ENCODE data around the gene METTL1. TPM values are rescaled to one million over a fixed set of nuclear protein-coding genes. Genes with fewer than 3 reads are reported as not detected.

The METTL1 gene
- total RNA-seq, 2 donors from 2014 or later: 1.5 to 8.5 TPM

DNA sequence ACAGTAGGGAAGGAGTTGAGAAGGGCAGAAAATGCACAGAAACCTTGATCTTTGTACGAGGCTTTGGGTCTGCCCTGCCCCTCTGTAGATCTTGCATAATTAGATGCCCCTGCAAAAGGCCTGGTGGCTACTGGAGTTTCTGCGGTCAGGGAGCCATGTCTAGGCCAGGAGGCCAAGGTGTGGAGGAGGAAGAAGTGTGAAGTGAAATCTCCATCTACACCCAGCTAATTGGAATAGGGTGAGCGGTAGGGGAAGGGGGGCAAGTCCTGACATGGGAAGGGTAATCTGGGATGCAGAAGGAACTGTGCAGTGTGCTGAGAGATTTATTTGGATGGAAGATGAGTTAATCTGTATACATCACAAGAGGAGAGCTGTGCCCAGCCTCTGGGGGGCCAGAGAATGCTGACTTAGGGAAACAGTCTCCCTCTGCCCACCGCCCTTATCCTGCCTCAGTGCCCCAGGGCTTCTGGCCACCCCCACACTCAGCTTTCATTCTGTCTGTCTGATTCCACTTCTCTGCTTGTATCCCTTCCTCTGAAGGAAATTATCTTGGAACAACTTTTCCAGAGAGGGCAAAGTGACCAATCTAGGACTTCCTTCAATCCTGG, 10.4 kb downstream of the METTL1 start:
- TF ChIP-seq, protein P1, sequence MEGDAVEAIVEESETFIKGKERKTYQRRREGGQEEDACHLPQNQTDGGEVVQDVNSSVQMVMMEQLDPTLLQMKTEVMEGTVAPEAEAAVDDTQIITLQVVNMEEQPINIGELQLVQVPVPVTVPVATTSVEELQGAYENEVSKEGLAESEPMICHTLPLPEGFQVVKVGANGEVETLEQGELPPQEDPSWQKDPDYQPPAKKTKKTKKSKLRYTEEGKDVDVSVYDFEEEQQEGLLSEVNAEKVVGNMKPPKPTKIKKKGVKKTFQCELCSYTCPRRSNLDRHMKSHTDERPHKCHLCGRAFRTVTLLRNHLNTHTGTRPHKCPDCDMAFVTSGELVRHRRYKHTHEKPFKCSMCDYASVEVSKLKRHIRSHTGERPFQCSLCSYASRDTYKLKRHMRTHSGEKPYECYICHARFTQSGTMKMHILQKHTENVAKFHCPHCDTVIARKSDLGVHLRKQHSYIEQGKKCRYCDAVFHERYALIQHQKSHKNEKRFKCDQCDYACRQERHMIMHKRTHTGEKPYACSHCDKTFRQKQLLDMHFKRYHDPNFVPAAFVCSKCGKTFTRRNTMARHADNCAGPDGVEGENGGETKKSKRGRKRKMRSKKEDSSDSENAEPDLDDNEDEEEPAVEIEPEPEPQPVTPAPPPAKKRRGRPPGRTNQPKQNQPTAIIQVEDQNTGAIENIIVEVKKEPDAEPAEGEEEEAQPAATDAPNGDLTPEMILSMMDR (IDR thresholded peaks at IDR 0.05): no peak
- no peak for DNase-seq (ENCODE audit: low spot score)
- Histone ChIP-seq H3K36me3 (peaks cover 13% of the 10 kb centered on the region), H3K27me3 (peaks cover 0 to 16% of the 10 kb centered on the region in 2 donors), H3K4me3 (no peak overlapping the region), H3K4me1 (peaks cover 0 to 26% of the 10 kb centered on the region in 2 donors), H3K27ac (no peak overlapping the region), H3K9me3 (no peaks in the 10 kb centered on the region)

DNA sequence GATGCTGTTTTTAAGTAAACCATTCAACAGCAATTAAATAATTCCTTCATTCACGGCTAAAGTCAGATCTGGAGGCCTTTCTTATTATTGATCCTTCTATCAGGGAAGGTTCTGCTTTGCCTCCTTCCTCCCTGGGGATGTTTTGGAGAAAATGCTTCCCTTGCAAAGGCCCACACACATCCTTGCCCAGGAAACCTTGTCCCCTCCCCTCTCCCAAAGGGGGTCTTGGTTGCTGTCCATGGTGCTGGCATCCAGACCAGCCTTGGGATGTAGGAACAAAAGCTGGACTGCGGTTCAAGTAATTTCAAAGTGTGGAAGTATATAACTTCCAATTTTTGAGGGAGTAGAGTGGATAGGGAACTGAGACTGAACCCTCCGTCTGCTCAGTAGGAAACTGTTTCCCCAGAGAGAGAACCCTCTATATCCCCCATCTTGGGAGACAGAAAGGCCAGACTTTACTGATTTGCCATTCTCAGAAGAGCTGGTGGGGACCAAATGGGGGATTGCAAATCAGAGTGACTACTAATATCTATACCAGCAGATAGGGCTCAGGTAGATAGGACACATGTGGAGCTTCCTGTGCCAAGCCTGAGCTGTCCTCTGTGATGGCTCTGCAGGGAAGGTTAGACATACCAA, 11.4 kb downstream of the METTL1 start:
- no peaks in the 10 kb centered on the region for H3K9me3 ChIP-seq
- TF ChIP-seq, protein P1 (IDR thresholded peaks at IDR 0.05): no peak
- no peak overlapping the region for H3K27ac ChIP-seq
- peaks cover 0 to 23% of the 10 kb centered on the region in 2 donors for H3K4me1 ChIP-seq
- H3K27me3 ChIP-seq: peaks cover 0 to 9% of the 10 kb centered on the region in 2 donors
- peaks cover 13% of the 10 kb centered on the region for H3K36me3 ChIP-seq
- no peak for DNase-seq (ENCODE audit: low spot score)
- H3K4me3 ChIP-seq: no peak overlapping the region

DNA sequence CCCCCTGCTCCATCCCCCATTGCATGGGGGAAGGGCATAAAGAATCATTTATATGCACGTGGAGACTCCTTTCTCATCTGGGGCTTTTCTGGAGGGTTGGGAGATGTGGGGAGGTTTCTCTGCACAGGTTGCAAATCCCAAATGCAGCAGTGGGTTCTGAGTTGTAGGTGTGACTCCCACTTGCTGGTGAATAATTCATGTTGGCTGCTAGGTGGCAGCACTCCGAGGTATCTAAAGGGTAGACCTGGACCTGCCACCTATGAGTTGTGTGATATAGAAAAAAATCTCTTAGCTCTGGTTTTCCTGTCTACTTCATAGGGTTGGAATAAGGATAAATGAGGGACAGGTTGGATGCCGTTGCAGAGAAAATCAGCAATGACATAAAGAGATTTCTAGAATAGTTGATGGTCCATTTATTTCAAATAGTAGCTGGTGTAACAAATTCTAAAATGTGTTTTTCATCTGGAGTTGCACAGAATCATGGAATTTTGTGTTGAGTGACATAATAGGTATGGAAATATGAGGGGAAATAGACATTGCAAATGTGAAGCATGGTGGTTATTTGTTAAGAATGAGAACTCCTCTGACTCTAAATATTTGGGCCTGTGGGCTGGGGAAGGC, 12.4 kb downstream of the METTL1 start:
- no peak for DNase-seq (ENCODE audit: low spot score)
- TF ChIP-seq, protein P1 (IDR thresholded peaks at IDR 0.05): peak in 1 of 2 donors; percentile 49
- Histone ChIP-seq H3K4me3 (no peak overlapping the region), H3K27me3 (no peaks in the 10 kb centered on the region), H3K9me3 (no peaks in the 10 kb centered on the region), H3K27ac (no peak overlapping the region), H3K36me3 (peaks cover 13% of the 10 kb centered on the region), H3K4me1 (peaks cover 0 to 17% of the 10 kb centered on the region in 2 donors)

DNA sequence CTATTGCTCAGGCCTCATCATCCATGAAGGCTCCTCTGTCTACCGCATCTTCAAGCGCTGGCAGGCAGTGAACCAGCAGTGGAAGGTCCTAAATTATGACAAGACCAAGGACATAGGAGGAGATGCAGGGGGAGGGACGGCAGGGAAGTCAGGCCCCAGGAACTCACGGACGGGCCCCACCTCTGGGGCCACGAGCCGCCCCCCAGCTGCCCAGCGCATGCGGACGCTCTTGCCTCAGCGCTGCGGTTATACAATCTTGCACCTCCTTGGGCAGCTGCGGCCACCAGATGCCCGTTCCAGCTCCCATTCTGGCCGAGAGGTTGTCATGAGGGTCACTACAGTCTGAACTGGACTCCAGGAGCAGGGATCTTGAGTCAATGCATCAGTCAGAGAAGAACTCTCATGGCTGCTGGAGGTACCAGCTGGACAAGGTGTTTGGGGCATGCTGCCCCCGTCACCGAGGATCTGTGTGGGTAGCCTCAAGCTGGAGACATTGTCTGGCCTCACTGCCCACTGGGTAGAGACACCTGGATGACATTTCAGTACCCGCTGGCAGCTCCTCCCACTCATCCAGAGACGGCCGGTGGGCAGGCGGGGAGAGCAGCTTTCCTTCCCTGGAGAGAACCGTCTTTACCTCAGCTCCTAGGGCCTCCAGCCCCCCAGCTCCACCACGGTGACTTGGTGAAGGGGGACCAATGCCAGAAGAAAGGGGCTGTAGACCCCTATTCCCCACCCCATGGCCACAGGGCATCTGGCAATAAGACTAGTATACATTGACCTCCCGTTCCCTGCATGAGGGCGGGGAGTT, 13.1 kb downstream of the METTL1 start:
- H3K27ac ChIP-seq: no peak overlapping the region

DNA sequence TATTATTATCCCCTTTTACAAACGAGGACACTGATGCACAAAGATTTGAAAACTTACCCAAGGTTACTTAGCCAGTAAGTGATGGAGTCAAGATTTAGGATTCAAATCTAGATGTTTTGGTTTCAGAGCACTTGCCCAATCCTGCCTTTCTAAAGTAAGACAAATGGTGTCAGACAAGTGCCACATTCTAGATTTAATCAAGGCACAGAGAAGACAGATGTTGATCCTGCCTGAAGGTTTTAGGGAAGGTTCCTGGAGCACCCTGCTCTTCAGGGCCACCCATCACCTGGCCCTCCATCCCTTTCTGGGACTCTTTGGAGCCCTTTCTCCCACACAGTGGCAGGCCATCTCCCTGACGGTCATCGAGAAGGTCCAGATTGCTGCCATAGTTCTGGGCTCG, 14.1 kb downstream of the METTL1 start:
- no peak for DNase-seq (ENCODE audit: low spot score)
- TF ChIP-seq, protein P1 (IDR thresholded peaks at IDR 0.05): no peak
- Histone ChIP-seq H3K4me3 (no peak overlapping the region), H3K27me3 (no peaks in the 10 kb centered on the region), H3K36me3 (peaks cover 13% of the 10 kb centered on the region), H3K27ac (no peak overlapping the region), H3K4me1 (peaks cover 0 to 20% of the 10 kb centered on the region in 2 donors), H3K9me3 (no peaks in the 10 kb centered on the region)

More for the DNA sequence above, 13.1 kb downstream of the METTL1 start:
- H3K4me1 ChIP-seq: peaks cover 0 to 16% of the 10 kb centered on the region in 2 donors
- TF ChIP-seq, protein P1 (IDR thresholded peaks at IDR 0.05): no peak
- no peak overlapping the region for H3K4me3 ChIP-seq
- H3K36me3 ChIP-seq: peaks cover 13% of the 10 kb centered on the region
- DNase-seq (ENCODE audit: low spot score): no peak
- no peaks in the 10 kb centered on the region for H3K9me3 ChIP-seq
- H3K27me3 ChIP-seq: no peaks in the 10 kb centered on the region
